Body of pancreas (tissue), 4 donors: Measurements from ENCODE around the gene ANTXR1.

Experiments
- CTCF ChIP-seq, 7 experiments: fragments of 450-650 bp in 4 of 7; fragments of 200-600 bp in 3 of 7; sonication (generic) in 3 of 7; IDR thresholded peaks; one replicate each; pipeline ENCODE4 v1.5.1; 2016 to 2019; ENCODE audit warnings: antibody characterized with exemption in 7 of 7
- POLR2A ChIP-seq, 3 donors: fragments of 450-650 bp; IDR thresholded peaks; one replicate each; pipeline ENCODE4 v1.6.1; 2016; ENCODE audit warnings: antibody characterized with exemption in 3 of 3, mild to moderate bottlenecking in 2 of 3

- no peak for TF ChIP-seq CTCF (IDR thresholded peaks at IDR 0.05)
- TF ChIP-seq POLR2A (IDR thresholded peaks at IDR 0.05), result no peak
Measured at GRCh38 chr2:69103419-69103818, 90.4 kb downstream of the ANTXR1 start.
